Measurements from ENCODE around the gene FLNC.

Gene FLNC

GRCh38 chr7:128832880-128833147 lies 2.6 kb downstream of the FLNC start:
- DNase-seq (ENCODE audit: low read depth, low spot score), result no peak

GRCh38 chr7:128833148-128833945 lies 3.1 kb downstream of the FLNC start:
- DNase-seq (ENCODE audit: low read depth, low spot score), result peak; percentile 88

GRCh38 chr7:128833946-128834325 lies 3.7 kb downstream of the FLNC start:
- DNase-seq (ENCODE audit: low read depth, low spot score), result no peak

GRCh38 chr7:128835231-128835751 lies 5.1 kb downstream of the FLNC start:
- no peak for DNase-seq (ENCODE audit: low read depth, low spot score)

GRCh38 chr7:128835790-128836641 lies 5.8 kb downstream of the FLNC start:
- no peak for DNase-seq (ENCODE audit: low read depth, low spot score)

GRCh38 chr7:128836729-128837348 lies 6.6 kb downstream of the FLNC start:
- no peak for DNase-seq (ENCODE audit: low read depth, low spot score)

- no peak for DNase-seq (ENCODE audit: low read depth, low spot score)
Observed at GRCh38 chr7:128837521-128837921, 7.3 kb downstream of the FLNC start.

GRCh38 chr7:128838109-128838779 lies 8.0 kb downstream of the FLNC start:
- no peak for DNase-seq (ENCODE audit: low read depth, low spot score)

GRCh38 chr7:128838981-128839731 lies 8.9 kb downstream of the FLNC start:
- DNase-seq (ENCODE audit: low read depth, low spot score), result no peak

- DNase-seq (ENCODE audit: low read depth, low spot score), result no peak
Observed at GRCh38 chr7:128839751-128840177, 9.6 kb downstream of the FLNC start.

GRCh38 chr7:128840326-128841170 lies 10.3 kb downstream of the FLNC start:
- DNase-seq (ENCODE audit: low read depth, low spot score), result no peak

- DNase-seq (ENCODE audit: low read depth, low spot score), result no peak
Observed at GRCh38 chr7:128841171-128841690, 11.0 kb downstream of the FLNC start.

- DNase-seq (ENCODE audit: low read depth, low spot score), result no peak
Observed at GRCh38 chr7:128841921-128842673, 11.9 kb downstream of the FLNC start.

- no peak for DNase-seq (ENCODE audit: low read depth, low spot score)
Observed at GRCh38 chr7:128842674-128843641, 12.8 kb downstream of the FLNC start.

- DNase-seq (ENCODE audit: low read depth, low spot score), result no peak
Observed at GRCh38 chr7:128843938-128844621, 13.9 kb downstream of the FLNC start.

GRCh38 chr7:128844777-128845311 lies 14.6 kb downstream of the FLNC start:
- no peak for DNase-seq (ENCODE audit: low read depth, low spot score)

GRCh38 chr7:128845475-128845874 lies 15.3 kb downstream of the FLNC start:
- DNase-seq (ENCODE audit: low read depth, low spot score), result no peak
